ENCODE measurements around the gene SHISA9.

The SHISA9 gene

GRCh38 chr16:13154799-13155198, 253.4 kb downstream of the SHISA9 start:
- no peak overlapping the region for H3K27ac ChIP-seq (ENCODE audit: low read depth, low read length)
- no peak overlapping the region for H2AK5ac ChIP-seq (ENCODE audit: low read length)
- no peak overlapping the region for H2BK5ac ChIP-seq (ENCODE audit: low read depth, low read length, poor library complexity)
- no CpG with 5 or more reads among the region's 2 CpGs for WGBS (ENCODE audit: extremely low coverage, insufficient coverage, insufficient read length)
- no peak overlapping the region for H4K91ac ChIP-seq (ENCODE audit: low read depth, low read length)
- H4K8ac ChIP-seq (ENCODE audit: low read depth, low read length), result no peak overlapping the region
- no peak overlapping the region for H3K9ac ChIP-seq (ENCODE audit: low read length)
- H3K4ac ChIP-seq (ENCODE audit: low read depth, low read length), result no peak overlapping the region
- no peak overlapping the region for H2AFZ ChIP-seq (ENCODE audit: insufficient read depth, low read length, poor library complexity)
- H3K4me3 ChIP-seq (ENCODE audit: low read depth, low read length), result no peak overlapping the region
- no peak overlapping the region for H4K12ac ChIP-seq (ENCODE audit: low read depth, low read length)
- no peaks in the 10 kb centered on the region for H3K79me2 ChIP-seq (ENCODE audit: control insufficient read depth, insufficient read depth, low read length, poor library complexity)
- no peak overlapping the region for H2BK12ac ChIP-seq (ENCODE audit: low read length)
- H3K23ac ChIP-seq (ENCODE audit: low read length), result no peak overlapping the region
- no peaks in the 10 kb centered on the region for H3K9me3 ChIP-seq (ENCODE audit: insufficient read depth, low read depth, low read length)
- H3K14ac ChIP-seq (ENCODE audit: low read length), result no peak overlapping the region
- no peak overlapping the region for H2BK120ac ChIP-seq (ENCODE audit: insufficient read depth, low read length, poor library complexity)
- no peak overlapping the region for H3K18ac ChIP-seq (ENCODE audit: low read length)
- DNase-seq, result no peak
- no peaks in the 10 kb centered on the region for H3K36me3 ChIP-seq (ENCODE audit: control insufficient read depth in 1 of 2, insufficient read depth in 2 of 2, low read length in 2 of 2)
- H3K79me1 ChIP-seq (ENCODE audit: low read length), result no peaks in the 10 kb centered on the region
- no peak overlapping the region for H3K4me2 ChIP-seq (ENCODE audit: low read length)
- no peaks in the 10 kb centered on the region for H3K27me3 ChIP-seq (ENCODE audit: insufficient read depth, low read length)
- peaks cover 0 to 2% of the 10 kb centered on the region in 2 experiments for H3K4me1 ChIP-seq (ENCODE audit: control insufficient read depth in 1 of 2, insufficient read depth in 2 of 2, low read length in 2 of 2)

DNA sequence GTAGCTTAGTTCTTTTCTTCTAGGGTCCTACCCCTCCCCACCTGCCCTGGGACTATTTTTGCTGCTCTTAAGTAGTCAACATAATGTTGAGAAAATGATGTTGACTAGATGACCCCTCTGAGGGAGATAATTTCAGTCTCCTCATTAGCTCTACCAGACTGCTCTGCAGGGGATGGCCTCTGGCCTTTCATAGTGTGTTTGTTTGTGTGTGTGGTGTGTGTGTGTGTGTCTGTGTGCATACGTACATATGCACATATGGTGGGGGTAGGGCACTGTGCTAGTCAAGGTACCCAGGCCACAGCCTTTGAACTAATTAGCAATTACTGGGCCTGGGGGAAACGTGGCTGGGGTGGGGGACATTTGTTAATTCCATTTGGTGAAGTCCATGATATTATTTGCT, 254.0 kb downstream of the SHISA9 start:
- H4K8ac ChIP-seq (ENCODE audit: low read depth, low read length), result no peak overlapping the region
- H3K14ac ChIP-seq (ENCODE audit: low read length), result no peak overlapping the region
- H2AK5ac ChIP-seq (ENCODE audit: low read length), result no peak overlapping the region
- H3K27me3 ChIP-seq (ENCODE audit: insufficient read depth, low read length), result no peaks in the 10 kb centered on the region
- no peak overlapping the region for H2BK120ac ChIP-seq (ENCODE audit: insufficient read depth, low read length, poor library complexity)
- H2AFZ ChIP-seq (ENCODE audit: insufficient read depth, low read length, poor library complexity), result no peak overlapping the region
- no peak overlapping the region for H2BK5ac ChIP-seq (ENCODE audit: low read depth, low read length, poor library complexity)
- peaks cover 0 to 2% of the 10 kb centered on the region in 2 experiments for H3K4me1 ChIP-seq (ENCODE audit: control insufficient read depth in 1 of 2, insufficient read depth in 2 of 2, low read length in 2 of 2)
- H3K9ac ChIP-seq (ENCODE audit: low read length), result no peak overlapping the region
- no peak overlapping the region for H4K91ac ChIP-seq (ENCODE audit: low read depth, low read length)
- H3K79me1 ChIP-seq (ENCODE audit: low read length), result no peaks in the 10 kb centered on the region
- no peak for DNase-seq
- no CpG with 5 or more reads among the region's 2 CpGs for WGBS (ENCODE audit: extremely low coverage, insufficient coverage, insufficient read length)
- no peak overlapping the region for H3K23ac ChIP-seq (ENCODE audit: low read length)
- no peak overlapping the region for H3K4ac ChIP-seq (ENCODE audit: low read depth, low read length)
- no peak overlapping the region for H3K18ac ChIP-seq (ENCODE audit: low read length)
- no peaks in the 10 kb centered on the region for H3K9me3 ChIP-seq (ENCODE audit: insufficient read depth, low read depth, low read length)
- no peaks in the 10 kb centered on the region for H3K36me3 ChIP-seq (ENCODE audit: control insufficient read depth in 1 of 2, insufficient read depth in 2 of 2, low read length in 2 of 2)
- no peak overlapping the region for H3K4me3 ChIP-seq (ENCODE audit: low read depth, low read length)
- H4K12ac ChIP-seq (ENCODE audit: low read depth, low read length), result no peak overlapping the region
- no peak overlapping the region for H3K27ac ChIP-seq (ENCODE audit: low read depth, low read length)
- no peak overlapping the region for H2BK12ac ChIP-seq (ENCODE audit: low read length)
- H3K4me2 ChIP-seq (ENCODE audit: low read length), result no peak overlapping the region
- H3K79me2 ChIP-seq (ENCODE audit: control insufficient read depth, insufficient read depth, low read length, poor library complexity), result no peaks in the 10 kb centered on the region

- no peak overlapping the region for H3K4ac ChIP-seq (ENCODE audit: low read depth, low read length)
Observed at GRCh38 chr16:13155780-13156179, 254.4 kb downstream of the SHISA9 start.

DNA sequence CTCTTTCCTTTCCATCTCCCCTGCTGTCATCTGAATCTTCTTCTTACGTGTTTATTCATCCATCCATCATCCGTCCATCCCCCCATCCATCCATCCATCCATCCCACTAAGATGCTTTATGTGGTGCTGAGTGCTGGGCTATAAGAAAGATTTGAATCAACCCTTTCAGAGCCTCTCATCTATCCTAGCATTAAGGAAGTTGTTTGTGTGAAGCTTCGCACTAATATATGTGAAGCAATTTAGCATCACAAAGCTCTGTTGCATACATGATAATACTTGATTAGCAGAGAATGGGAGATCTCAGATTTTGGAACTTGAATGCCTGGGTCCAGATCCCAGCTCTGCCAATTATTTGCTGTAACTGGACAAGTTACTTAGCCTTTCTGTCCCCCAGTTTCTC, 255.7 kb downstream of the SHISA9 start:
- Histone ChIP-seq H3K23ac (ENCODE audit: low read length) (no peak overlapping the region), H2AK5ac (ENCODE audit: low read length) (no peak overlapping the region), H2BK120ac (ENCODE audit: insufficient read depth, low read length, poor library complexity) (no peak overlapping the region), H2BK5ac (ENCODE audit: low read depth, low read length, poor library complexity) (no peak overlapping the region), H4K8ac (ENCODE audit: low read depth, low read length) (no peak overlapping the region), H3K4me1 (ENCODE audit: control insufficient read depth in 1 of 2, insufficient read depth in 2 of 2, low read length in 2 of 2) (peaks cover 0 to 2% of the 10 kb centered on the region in 2 experiments), H4K91ac (ENCODE audit: low read depth, low read length) (no peak overlapping the region), H4K12ac (ENCODE audit: low read depth, low read length) (no peak overlapping the region), H2AFZ (ENCODE audit: insufficient read depth, low read length, poor library complexity) (no peak overlapping the region), H3K36me3 (ENCODE audit: control insufficient read depth in 1 of 2, insufficient read depth in 2 of 2, low read length in 2 of 2) (no peaks in the 10 kb centered on the region), H3K18ac (ENCODE audit: low read length) (no peak overlapping the region), H3K9me3 (ENCODE audit: insufficient read depth, low read depth, low read length) (no peaks in the 10 kb centered on the region), H3K4me2 (ENCODE audit: low read length) (no peak overlapping the region), H3K9ac (ENCODE audit: low read length) (no peak overlapping the region), H2BK12ac (ENCODE audit: low read length) (no peak overlapping the region), H3K4ac (ENCODE audit: low read depth, low read length) (no peak overlapping the region), H3K27ac (ENCODE audit: low read depth, low read length) (no peak overlapping the region), H3K14ac (ENCODE audit: low read length) (no peak overlapping the region), H3K4me3 (ENCODE audit: low read depth, low read length) (no peak overlapping the region), H3K79me1 (ENCODE audit: low read length) (no peaks in the 10 kb centered on the region), H3K79me2 (ENCODE audit: control insufficient read depth, insufficient read depth, low read length, poor library complexity) (no peaks in the 10 kb centered on the region), H3K27me3 (ENCODE audit: insufficient read depth, low read length) (no peaks in the 10 kb centered on the region)
- no peak for DNase-seq
- WGBS (ENCODE audit: extremely low coverage, insufficient coverage, insufficient read length), result no CpG with 5 or more reads among the region's 3 CpGs

More at GRCh38 chr16:13155780-13156179, 254.4 kb downstream of the SHISA9 start:
- Histone ChIP-seq H2BK5ac (ENCODE audit: low read depth, low read length, poor library complexity) (no peak overlapping the region), H3K18ac (ENCODE audit: low read length) (no peak overlapping the region), H3K36me3 (ENCODE audit: control insufficient read depth in 1 of 2, insufficient read depth in 2 of 2, low read length in 2 of 2) (no peaks in the 10 kb centered on the region), H3K79me2 (ENCODE audit: control insufficient read depth, insufficient read depth, low read length, poor library complexity) (no peaks in the 10 kb centered on the region), H3K14ac (ENCODE audit: low read length) (no peak overlapping the region), H2AFZ (ENCODE audit: insufficient read depth, low read length, poor library complexity) (no peak overlapping the region), H3K4me3 (ENCODE audit: low read depth, low read length) (no peak overlapping the region), H3K27ac (ENCODE audit: low read depth, low read length) (no peak overlapping the region), H4K12ac (ENCODE audit: low read depth, low read length) (no peak overlapping the region), H2BK120ac (ENCODE audit: insufficient read depth, low read length, poor library complexity) (no peak overlapping the region), H3K4me1 (ENCODE audit: control insufficient read depth in 1 of 2, insufficient read depth in 2 of 2, low read length in 2 of 2) (peaks cover 0 to 2% of the 10 kb centered on the region in 2 experiments), H3K27me3 (ENCODE audit: insufficient read depth, low read length) (no peaks in the 10 kb centered on the region), H4K8ac (ENCODE audit: low read depth, low read length) (no peak overlapping the region), H2AK5ac (ENCODE audit: low read length) (no peak overlapping the region), H3K4me2 (ENCODE audit: low read length) (no peak overlapping the region), H3K9me3 (ENCODE audit: insufficient read depth, low read depth, low read length) (no peaks in the 10 kb centered on the region), H3K79me1 (ENCODE audit: low read length) (no peaks in the 10 kb centered on the region), H4K91ac (ENCODE audit: low read depth, low read length) (no peak overlapping the region), H2BK12ac (ENCODE audit: low read length) (no peak overlapping the region), H3K9ac (ENCODE audit: low read length) (no peak overlapping the region), H3K23ac (ENCODE audit: low read length) (no peak overlapping the region)
- no CpG with 5 or more reads among the region's 3 CpGs for WGBS (ENCODE audit: extremely low coverage, insufficient coverage, insufficient read length)
- no peak for DNase-seq

Measured in trophoblast cell (in vitro differentiated cells and primary cell).